GM10266 (cell line): Measurements from ENCODE around the gene PPP2R2B.

ENCODE experiments used
- DNase-seq: peaks from one replicate; pipeline ENCODE4 v3.0.0; 2012; ENCODE audit errors: extremely low spot score
- TF ChIP-seq, protein P1 (sequence below): IDR thresholded peaks from 2 replicates; pipeline ENCODE4 v1.5.1; 2012; ENCODE audit warnings: mild to moderate bottlenecking, low read depth; ENCODE audit not compliant: control insufficient read depth, insufficient read depth; ENCODE audit errors: missing control alignments

The PPP2R2B gene

GRCh38 chr5:146788898-146789297, 89.7 kb downstream of the PPP2R2B start:
- DNase-seq = no peak
- TF ChIP-seq, protein P1, sequence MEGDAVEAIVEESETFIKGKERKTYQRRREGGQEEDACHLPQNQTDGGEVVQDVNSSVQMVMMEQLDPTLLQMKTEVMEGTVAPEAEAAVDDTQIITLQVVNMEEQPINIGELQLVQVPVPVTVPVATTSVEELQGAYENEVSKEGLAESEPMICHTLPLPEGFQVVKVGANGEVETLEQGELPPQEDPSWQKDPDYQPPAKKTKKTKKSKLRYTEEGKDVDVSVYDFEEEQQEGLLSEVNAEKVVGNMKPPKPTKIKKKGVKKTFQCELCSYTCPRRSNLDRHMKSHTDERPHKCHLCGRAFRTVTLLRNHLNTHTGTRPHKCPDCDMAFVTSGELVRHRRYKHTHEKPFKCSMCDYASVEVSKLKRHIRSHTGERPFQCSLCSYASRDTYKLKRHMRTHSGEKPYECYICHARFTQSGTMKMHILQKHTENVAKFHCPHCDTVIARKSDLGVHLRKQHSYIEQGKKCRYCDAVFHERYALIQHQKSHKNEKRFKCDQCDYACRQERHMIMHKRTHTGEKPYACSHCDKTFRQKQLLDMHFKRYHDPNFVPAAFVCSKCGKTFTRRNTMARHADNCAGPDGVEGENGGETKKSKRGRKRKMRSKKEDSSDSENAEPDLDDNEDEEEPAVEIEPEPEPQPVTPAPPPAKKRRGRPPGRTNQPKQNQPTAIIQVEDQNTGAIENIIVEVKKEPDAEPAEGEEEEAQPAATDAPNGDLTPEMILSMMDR = no peak

- no peak for DNase-seq
- TF ChIP-seq, protein P1 = no peak
These were observed 93.5 kb downstream of the PPP2R2B start for GRCh38 chr5:146785065-146785464.

DNA sequence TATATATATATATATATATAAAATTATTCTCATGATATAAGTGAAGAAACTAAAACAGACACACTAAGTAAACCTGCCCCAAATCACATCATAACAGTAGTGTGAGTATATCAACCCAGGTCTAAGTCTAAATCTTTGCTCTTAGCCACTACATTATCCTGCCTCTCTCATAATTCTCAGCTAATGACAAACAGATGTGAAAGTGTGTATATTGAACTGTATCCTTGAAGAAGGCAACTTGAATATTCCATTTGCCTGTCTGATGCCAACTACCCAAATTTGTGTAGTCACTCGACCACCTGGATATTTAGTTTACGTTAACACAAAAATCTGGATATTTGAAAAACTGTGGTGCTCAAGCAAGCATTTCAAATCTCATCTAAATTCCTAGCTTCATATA, 97.4 kb downstream of the PPP2R2B start:
- TF ChIP-seq, protein P1 = no peak
- DNase-seq = no peak

DNA sequence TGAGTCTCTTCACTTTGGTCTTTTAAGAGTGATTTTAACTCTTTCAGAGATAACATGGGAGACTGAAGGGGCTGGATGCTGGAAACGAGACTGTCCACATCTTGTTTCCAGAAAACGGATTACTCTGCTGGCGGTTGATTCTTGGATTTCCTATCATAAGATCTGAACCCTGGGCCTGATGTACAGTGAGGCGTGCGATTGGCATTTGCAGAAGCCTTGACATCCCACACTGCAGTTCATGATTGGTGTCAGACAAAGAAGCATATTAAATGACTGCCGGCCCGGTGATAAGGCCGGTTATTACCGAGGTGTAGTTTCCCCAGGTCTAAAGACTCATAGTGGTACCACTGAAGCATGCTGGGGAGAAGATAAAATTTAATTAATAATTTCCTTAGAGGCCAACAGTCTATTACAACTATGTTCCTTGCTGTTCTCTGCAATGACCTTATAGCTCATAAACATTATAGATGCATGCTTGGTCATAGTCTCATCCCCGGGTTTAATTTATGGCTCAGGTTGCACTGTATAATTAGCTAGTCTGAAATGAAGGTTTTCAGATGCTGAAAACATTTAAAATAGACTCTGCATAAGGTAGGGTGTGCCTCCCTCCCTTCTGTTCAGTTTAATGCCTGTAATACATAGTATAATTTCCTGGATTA, 99.2 kb downstream of the PPP2R2B start:
- DNase-seq = no peak
- TF ChIP-seq, protein P1 = no peak

DNA sequence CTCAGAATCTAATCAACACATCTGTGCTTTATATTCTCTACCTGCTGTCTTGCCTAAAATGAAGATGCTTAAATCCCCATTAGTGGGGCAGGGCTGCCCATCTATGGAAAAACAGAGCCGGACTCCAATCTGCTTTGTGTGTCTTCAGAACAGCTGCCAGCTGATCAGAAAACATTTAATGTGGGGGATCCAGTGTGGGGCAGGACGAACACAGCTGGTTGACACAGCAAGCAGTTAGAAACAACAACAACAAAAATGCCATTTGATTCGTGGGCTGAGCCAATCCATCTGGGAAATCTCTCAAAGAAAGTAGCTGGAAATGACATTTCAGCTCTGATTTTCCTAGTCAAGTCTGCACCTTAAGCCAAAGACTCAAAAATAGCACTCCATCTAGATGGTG, 99.8 kb downstream of the PPP2R2B start:
- TF ChIP-seq, protein P1 = no peak
- no peak for DNase-seq

DNA sequence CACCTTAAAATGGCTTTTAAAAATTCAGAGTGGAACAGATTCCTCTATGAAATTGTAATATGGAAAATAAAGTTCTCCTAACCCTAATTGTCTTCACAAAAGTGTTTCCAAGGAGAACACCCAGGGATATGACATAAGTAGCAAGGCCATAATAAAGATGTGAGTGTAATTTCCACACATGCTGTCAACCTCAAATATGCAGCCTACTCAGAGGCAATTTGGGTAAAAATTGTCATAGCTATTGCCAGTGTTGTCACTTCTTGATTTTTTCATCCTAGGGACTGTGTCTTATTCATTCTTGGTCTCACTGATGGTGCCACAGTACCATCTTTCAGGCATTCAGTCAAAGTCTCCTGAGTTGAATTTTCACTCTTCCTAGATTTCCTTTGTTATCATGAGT, 100.3 kb downstream of the PPP2R2B start:
- TF ChIP-seq, protein P1 = no peak
- DNase-seq = no peak

DNA sequence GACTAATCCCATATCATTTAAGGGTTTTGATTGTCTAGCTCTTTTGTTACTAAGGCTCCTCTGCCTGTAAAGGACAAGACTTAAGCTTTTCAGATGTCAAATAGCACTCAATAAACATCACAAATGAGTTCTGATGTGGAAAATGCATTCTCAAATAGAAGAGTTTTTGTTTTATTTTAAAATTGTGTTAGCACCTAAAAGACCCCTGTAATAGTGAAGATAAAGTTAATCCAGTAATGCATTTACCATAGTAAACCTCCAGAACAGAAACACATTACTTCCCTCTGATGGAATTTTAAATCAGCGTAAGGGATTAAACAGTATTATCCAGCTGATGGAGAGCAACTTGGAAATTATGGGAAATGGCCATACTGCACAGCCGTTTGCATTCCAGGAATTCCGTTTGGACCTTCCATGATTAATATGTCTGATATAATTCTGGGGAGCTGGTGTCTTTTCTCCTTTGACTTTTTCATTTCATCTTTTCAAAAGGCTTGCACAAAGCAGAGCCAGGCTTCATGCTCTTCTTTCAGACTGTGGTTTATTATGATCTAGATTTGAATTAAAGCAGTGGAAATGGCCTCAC, 105.6 kb downstream of the PPP2R2B start:
- TF ChIP-seq, protein P1 = no peak
- no peak for DNase-seq
